HK-2 (cell line): ENCODE measurements around the gene PCDHB11.
"Not testable (repeated sequence)": the region's sequence is repeated elsewhere in the genome, so short reads cannot be mapped to it uniquely, and the experiment has no call there.

Source experiments
- DNase-seq: peaks from one replicate; pipeline ENCODE4 v3.0.0-alpha.2; 2018; ENCODE audit not compliant: unreplicated experiment

The PCDHB11 gene

GRCh38 chr5:141236516-141237313, 37.3 kb downstream of the PCDHB11 start:
- no peak for DNase-seq

GRCh38 chr5:141241496-141241895, 42.1 kb downstream of the PCDHB11 start:
- DNase-seq, result no peak

- DNase-seq, result no peak
Measured at GRCh38 chr5:141245250-141245717, 45.9 kb downstream of the PCDHB11 start, which contains the start of gene PCDHB15. Gene PCDHB15, plus strand, starts transcription at chr5:141245395. Its CDS starts 184 bp downstream, at chr5:141245579.

GRCh38 chr5:141246971-141247370, 47.5 kb downstream of the PCDHB11 start:
- not testable (repeated sequence) for DNase-seq

- DNase-seq, result not testable (repeated sequence)
Measured at GRCh38 chr5:141247434-141247833, 48.0 kb downstream of the PCDHB11 start.

GRCh38 chr5:141250576-141250975, 51.1 kb downstream of the PCDHB11 start:
- no peak for DNase-seq
